HG03097 (cell line): ENCODE data around the gene GPR18.

Source experiments
- ATAC-seq: cut with Tn5 transposase; IDR thresholded peaks from one replicate; pipeline ENCODE4 v1.9.1; 2021; ENCODE audit not compliant: unreplicated experiment, low FRiP score

GPR18 gene

GRCh38 chr13:99258210-99258860 lies at the start of gene GPR18:
TSS of gene GPR18 (minus strand) at chr13:99258379. CDS start at chr13:99255872, 2,507 bp downstream.
- peak; percentile 67 for ATAC-seq

GRCh38 chr13:99307648-99308339 lies 49.6 kb upstream of the GPR18 start:
- ATAC-seq, result peak; percentile 25

GRCh38 chr13:99307247-99307646 lies 49.1 kb upstream of the GPR18 start, which contains the start of gene GPR183:
TSS of gene GPR183 (minus strand) at chr13:99307399. CDS start at chr13:99296145, 11,254 bp downstream.
- ATAC-seq, result peak; percentile 40

GRCh38 chr13:99305566-99305965 lies 47.4 kb upstream of the GPR18 start:
- no peak for ATAC-seq

GRCh38 chr13:99305158-99305557 lies 47.0 kb upstream of the GPR18 start:
- no peak for ATAC-seq

GRCh38 chr13:99304541-99304940 lies 46.4 kb upstream of the GPR18 start:
- ATAC-seq, result no peak

- ATAC-seq, result no peak
These were observed 45.8 kb upstream of the GPR18 start for GRCh38 chr13:99303863-99304521.

- no peak for ATAC-seq
These were observed 44.7 kb upstream of the GPR18 start for GRCh38 chr13:99302637-99303505.

GRCh38 chr13:99301913-99302636 lies 43.9 kb upstream of the GPR18 start:
- no peak for ATAC-seq

- no peak for ATAC-seq
These were observed 43.1 kb upstream of the GPR18 start for GRCh38 chr13:99301056-99301838.

- ATAC-seq, result no peak
These were observed 41.8 kb upstream of the GPR18 start for GRCh38 chr13:99299920-99300341.

GRCh38 chr13:99299256-99299919 lies 41.2 kb upstream of the GPR18 start:
- ATAC-seq, result no peak

- no peak for ATAC-seq
These were observed 39.9 kb upstream of the GPR18 start for GRCh38 chr13:99298056-99298455.

- ATAC-seq, result no peak
These were observed 39.2 kb upstream of the GPR18 start for GRCh38 chr13:99297331-99297730.

GRCh38 chr13:99296398-99296797 lies 38.2 kb upstream of the GPR18 start:
- ATAC-seq, result no peak

GRCh38 chr13:99295488-99296252 lies 37.5 kb upstream of the GPR18 start:
- ATAC-seq, result no peak

GRCh38 chr13:99294958-99295357 lies 36.8 kb upstream of the GPR18 start:
- ATAC-seq, result no peak

GRCh38 chr13:99294198-99294597 lies 36.0 kb upstream of the GPR18 start:
- no peak for ATAC-seq
